ENCODE measurements around the gene FIGNL1. TPM values are rescaled to one million over a fixed set of nuclear protein-coding genes. Genes with fewer than 3 reads are reported as not detected.

FIGNL1 gene
- total and polyA plus RNA-seq, 2 donors (not counting 3 experiments of a cell fraction or from before 2014, with no cell fraction given) = 20.8 to 49.3 TPM

- no TSS peak for BruUV-seq (replicated peaks)
- no peak for FAIRE-seq
- intact Hi-C loops (cut with micrococcal nuclease) = no loop called here
- H3K9me3 ChIP-seq (replicated peaks; ENCODE audit: control insufficient read depth, insufficient read depth, low read length) = no peaks in the 10 kb centered on the region
- H4K20me1 ChIP-seq (replicated peaks; ENCODE audit: control insufficient read depth, extremely low read depth, insufficient read depth, low read length) = no peaks in the 10 kb centered on the region
- H3K27ac ChIP-seq (ENCODE audit: insufficient read depth, low read depth, low read length) = no peak overlapping the region
- no peak for TF ChIP-seq MYC (IDR thresholded peaks at IDR 0.05; ENCODE audit: low read depth, low read length)
- no peak for TF ChIP-seq EZH2 (IDR thresholded peaks at IDR 0.05; ENCODE audit: borderline replicate concordance, low read depth, low read length, severe bottlenecking)
- no peak for TF ChIP-seq POLR2AphosphoS5 (IDR thresholded peaks at IDR 0.05; ENCODE audit: insufficient read depth, low read depth, low read length)
- TF ChIP-seq CTCF (IDR thresholded peaks at IDR 0.05; ENCODE audit: extremely low read depth in 1 of 2, insufficient read depth in 1 of 2, low read depth in 1 of 2, low read length in 2 of 2) = no peak
- no peak for TF ChIP-seq FOS (IDR thresholded peaks at IDR 0.05; ENCODE audit: borderline replicate concordance, insufficient read depth, low read length)
- no peak for TF ChIP-seq JUN (IDR thresholded peaks at IDR 0.05; ENCODE audit: borderline replicate concordance, insufficient read depth, insufficient read length, low read depth)
- no peak for TF ChIP-seq POLR2A (IDR thresholded peaks at IDR 0.05; ENCODE audit: low read depth, low read length)
- TF ChIP-seq MAX (IDR thresholded peaks at IDR 0.05; ENCODE audit: insufficient read depth, insufficient read length) = no peak
- no peak for TF ChIP-seq GATA2 (IDR thresholded peaks at IDR 0.05; ENCODE audit: insufficient read depth, insufficient read length, low read depth, low read length)
- dilution Hi-C loops (cut with MboI; ENCODE audit: extremely low pct_ligation_motif_present, low sequenced_read_pairs) = no loop called here
- H3K36me3 ChIP-seq (ENCODE audit: control insufficient read depth in 2 of 2, extremely low read depth in 1 of 2, insufficient read depth in 2 of 2, low read length in 2 of 2) = no peaks in the 10 kb centered on the region
- no peak overlapping the region for H2AFZ ChIP-seq (ENCODE audit: low read depth, low read length)
- DNase-seq (ENCODE audit: low read depth, low spot score) = no peak
- no peak overlapping the region for H3K9ac ChIP-seq (replicated peaks; ENCODE audit: extremely low read depth, insufficient read depth, low read length)
- H3K4me1 ChIP-seq (ENCODE audit: control insufficient read depth, extremely low read depth, insufficient read depth, low read length) = peaks cover under 1% of the 10 kb centered on the region
- H3K79me2 ChIP-seq (ENCODE audit: control insufficient read depth, insufficient read depth, low read length) = no peaks in the 10 kb centered on the region
- ChIA-PET POLR2A (no interaction called here), CTCF (no interaction called here)
- H3K4me3 ChIP-seq (replicated peaks in 1 of 3; ENCODE audit: insufficient read depth in 1 of 3, low read depth in 1 of 3, low read length in 3 of 3) = no peak overlapping the region
- no peaks in the 10 kb centered on the region for H3K27me3 ChIP-seq (ENCODE audit: control insufficient read depth in 2 of 2, insufficient read depth in 2 of 2, low read length in 2 of 2)
- H3K9me1 ChIP-seq (replicated peaks; ENCODE audit: control insufficient read depth, extremely low read depth, insufficient read depth, low read length) = no peaks in the 10 kb centered on the region
- H3K4me2 ChIP-seq (ENCODE audit: insufficient read depth, low read length) = no peak overlapping the region
Measured at GRCh38 chr7:50488379-50488778, 38.2 kb upstream of the FIGNL1 start.

All from endothelial cell of umbilical vein (primary cell).